CD14-positive monocyte (primary cell): Measurements from ENCODE around the gene CDKL5. TPM values are rescaled to one million over a fixed set of nuclear protein-coding genes. Genes with fewer than 3 reads are reported as not detected.

Experiments
- DNase-seq, 3 donors: peaks; one replicate each; pipeline ENCODE4 v3.0.0-alpha.2; 2011 to 2022
- H2AFZ ChIP-seq: 2 replicates; pipeline ENCODE4 v1.6.0; 2012; ENCODE audit warnings: mild to moderate bottlenecking, low read depth, low read length, inconsistent platforms; ENCODE audit not compliant: insufficient read depth, poor library complexity, severe bottlenecking
- H3K27ac ChIP-seq, 2 donors: 1 replicate in 1 of 2; 2 replicates in 1 of 2; pipeline ENCODE4 v1.5.1; 2012 to 2013; ENCODE audit warnings: low read length in 2 of 2, control low read depth in 1 of 2, inconsistent platforms in 1 of 2, low read depth in 1 of 2, mild to moderate bottlenecking in 1 of 2
- H3K27me3 ChIP-seq, 2 donors: one replicate each; pipeline versions ENCODE4 v1.6.0 to v1.6.1; 2011 to 2013; ENCODE audit warnings: low read length in 2 of 2; ENCODE audit not compliant: control insufficient read depth in 2 of 2, insufficient read depth in 2 of 2
- H3K36me3 ChIP-seq, 2 donors: replicated peaks in 1 of 2; 1 replicate in 1 of 2; 2 replicates in 1 of 2; pipeline versions ENCODE4 v1.5.1 to v1.6.1; 2012 to 2013; ENCODE audit warnings: low read length in 2 of 2, control low read depth in 1 of 2, inconsistent platforms in 1 of 2, mild to moderate bottlenecking in 1 of 2; ENCODE audit not compliant: insufficient read depth in 2 of 2, control insufficient read depth in 1 of 2
- H3K4me1 ChIP-seq, 2 donors: 1 replicate in 1 of 2; 2 replicates in 1 of 2; pipeline versions ENCODE4 v1.5.1 to v1.6.1; 2012 to 2013; ENCODE audit warnings: low read length in 2 of 2, control low read depth in 1 of 2, inconsistent platforms in 1 of 2, mild to moderate bottlenecking in 1 of 2, moderate library complexity in 1 of 2; ENCODE audit not compliant: insufficient read depth in 2 of 2, control insufficient read depth in 1 of 2
- H3K4me2 ChIP-seq: replicated peaks from 2 replicates; pipeline ENCODE3; 2012; ENCODE audit warnings: low read length, moderate library complexity, mild to moderate bottlenecking; ENCODE audit not compliant: poor library complexity, severe bottlenecking; ENCODE audit errors: extremely low read depth
- H3K4me3 ChIP-seq, 3 experiments: fragments of 200-600 bp in 1 of 3; sonication (generic) in 1 of 3; replicated peaks in 1 of 3; 1 replicate in 2 of 3; 2 replicates in 1 of 3; pipeline ENCODE4 v1.5.1; 2011 to 2013; ENCODE audit warnings: low read length in 3 of 3, mild to moderate bottlenecking in 3 of 3, control low read depth in 2 of 3, low read depth in 2 of 3, inconsistent platforms in 1 of 3, moderate library complexity in 1 of 3
- H3K79me2 ChIP-seq: 2 replicates; pipeline ENCODE4 v1.6.0; 2012; ENCODE audit warnings: mild to moderate bottlenecking, control low read depth, inconsistent platforms, low read length, moderate library complexity; ENCODE audit not compliant: insufficient read depth
- H3K9ac ChIP-seq: 2 replicates; pipeline ENCODE4 v1.6.0; 2017; ENCODE audit warnings: low read length, mild to moderate bottlenecking; ENCODE audit not compliant: insufficient read depth, poor library complexity, severe bottlenecking
- H3K9me3 ChIP-seq, 2 donors: replicated peaks in 1 of 2; 1 replicate in 1 of 2; 2 replicates in 1 of 2; pipeline versions ENCODE4 v1.5.1 to v1.6.1; 2012 to 2013; ENCODE audit warnings: low read length in 2 of 2, control low read depth in 1 of 2; ENCODE audit not compliant: control insufficient read depth in 1 of 2, insufficient read depth in 1 of 2
- H4K20me1 ChIP-seq: 2 replicates; pipeline ENCODE4 v1.6.0; 2012; ENCODE audit warnings: mild to moderate bottlenecking, low read length, control low read depth, moderate library complexity; ENCODE audit not compliant: insufficient read depth
- H3K27ac Mint-ChIP-seq, 7 donors: one replicate each; pipeline ENCODE4 v1.8.0; 2020; ENCODE audit warnings: mild to moderate bottlenecking in 7 of 7, mixed read lengths in 7 of 7, moderate library complexity in 6 of 7, inconsistent platforms in 2 of 7
- H3K27me3 Mint-ChIP-seq, 3 donors: one replicate each; pipeline ENCODE4 v1.8.0; 2021 to 2022; ENCODE audit warnings: low read depth in 3 of 3, mild to moderate bottlenecking in 3 of 3, mixed read lengths in 3 of 3, moderate library complexity in 3 of 3, inconsistent platforms in 1 of 3
- H3K36me3 Mint-ChIP-seq, 2 donors: one replicate each; pipeline ENCODE4 v1.8.0; 2020; ENCODE audit warnings: mixed read lengths in 2 of 2, inconsistent platforms in 1 of 2, mild to moderate bottlenecking in 1 of 2
- H3K4me1 Mint-ChIP-seq: one replicate; pipeline ENCODE4 v1.8.0; 2020; ENCODE audit warnings: mild to moderate bottlenecking, mixed read lengths
- H3K4me3 Mint-ChIP-seq, 2 donors: one replicate each; pipeline ENCODE4 v1.8.0; 2020; ENCODE audit warnings: mild to moderate bottlenecking in 2 of 2, mixed read lengths in 2 of 2, moderate library complexity in 1 of 2
- H3K9me3 Mint-ChIP-seq, 7 donors: one replicate each; pipeline ENCODE4 v1.8.0; 2020 to 2022; ENCODE audit warnings: mixed read lengths in 7 of 7, mild to moderate bottlenecking in 6 of 7, moderate library complexity in 6 of 7, inconsistent platforms in 2 of 7
- WGBS: methylation state at CpG from one replicate; pipeline ENCODE4 v1.1.5; 2013; ENCODE audit warnings: missing lambda C conversion rate; ENCODE audit not compliant: insufficient coverage; 5-methylcytosine and 5-hydroxymethylcytosine counted together
- intact Hi-C, 2 donors: fragments of 100-400 bp; cut with micrococcal nuclease; formaldehyde crosslinking; loops; one replicate each; pipeline versions ENCODE4 v1.15.0 to v1.15.1; 2023
- polyA plus RNA-seq, 3 donors: library from polyadenylated mRNA; depleted of rRNA in 1 of 3; unstranded in 2 of 3; stranded (reverse) in 1 of 3; fragments of 300-500 nt in 2 of 3; fragments of >200 nt in 1 of 3; fragmentation: Illumina TruSeq in 2 of 3; gene quantifications; 1 replicate in 2 of 3; 2 replicates in 1 of 3; pipeline ENCODE4 v1.2.3, GENCODE V29; 2012 to 2021
- TF ChIP-seq, protein P1 (sequence below): fragments of 200-600 bp; IDR thresholded peaks from one replicate; pipeline ENCODE4 v1.8.0; 2022; ENCODE audit warnings: antibody characterized with exemption, mild to moderate bottlenecking

Gene CDKL5
- polyA plus RNA-seq, 3 donors = 0.54 to 3.6 (median 1.4) TPM

DNA sequence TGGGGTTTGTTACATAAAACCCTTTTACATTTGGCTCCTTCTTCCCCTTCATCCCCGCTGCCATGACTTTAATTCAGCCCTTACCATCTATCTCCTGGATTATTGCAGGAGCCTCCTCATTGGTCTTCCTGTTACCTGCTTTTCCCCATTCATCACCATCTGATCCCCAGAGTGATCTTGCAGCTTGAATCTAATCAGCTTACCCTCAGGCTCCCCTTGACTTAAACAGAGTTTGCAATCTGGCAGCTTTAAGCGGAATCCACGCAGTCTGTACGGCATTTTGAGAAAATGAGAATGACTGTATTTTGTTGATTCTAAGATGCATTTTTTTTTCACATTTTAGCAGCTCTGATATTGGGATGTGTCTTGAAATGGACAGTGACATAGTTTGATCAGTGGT, 267.1 kb downstream of the CDKL5 start:
- H3K27me3 Mint-ChIP-seq = peaks cover 0 to 5% (median 1%) of the 10 kb centered on the region in 3 donors
- TF ChIP-seq, protein P1, sequence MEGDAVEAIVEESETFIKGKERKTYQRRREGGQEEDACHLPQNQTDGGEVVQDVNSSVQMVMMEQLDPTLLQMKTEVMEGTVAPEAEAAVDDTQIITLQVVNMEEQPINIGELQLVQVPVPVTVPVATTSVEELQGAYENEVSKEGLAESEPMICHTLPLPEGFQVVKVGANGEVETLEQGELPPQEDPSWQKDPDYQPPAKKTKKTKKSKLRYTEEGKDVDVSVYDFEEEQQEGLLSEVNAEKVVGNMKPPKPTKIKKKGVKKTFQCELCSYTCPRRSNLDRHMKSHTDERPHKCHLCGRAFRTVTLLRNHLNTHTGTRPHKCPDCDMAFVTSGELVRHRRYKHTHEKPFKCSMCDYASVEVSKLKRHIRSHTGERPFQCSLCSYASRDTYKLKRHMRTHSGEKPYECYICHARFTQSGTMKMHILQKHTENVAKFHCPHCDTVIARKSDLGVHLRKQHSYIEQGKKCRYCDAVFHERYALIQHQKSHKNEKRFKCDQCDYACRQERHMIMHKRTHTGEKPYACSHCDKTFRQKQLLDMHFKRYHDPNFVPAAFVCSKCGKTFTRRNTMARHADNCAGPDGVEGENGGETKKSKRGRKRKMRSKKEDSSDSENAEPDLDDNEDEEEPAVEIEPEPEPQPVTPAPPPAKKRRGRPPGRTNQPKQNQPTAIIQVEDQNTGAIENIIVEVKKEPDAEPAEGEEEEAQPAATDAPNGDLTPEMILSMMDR = no peak
- no peak overlapping the region for H2AFZ ChIP-seq
- H3K27ac ChIP-seq = no peak overlapping the region
- H3K4me3 ChIP-seq = no peak overlapping the region
- no peak overlapping the region for H3K9ac ChIP-seq
- DNase-seq = no peak
- H3K4me3 Mint-ChIP-seq = no peak overlapping the region
- intact Hi-C loops = no loop called here
- WGBS = 100% methylated on average over 3 of the region's 4 CpGs
- peaks cover 0 to 12% (median 7%) of the 10 kb centered on the region in 7 donors for H3K9me3 Mint-ChIP-seq
- no peaks in the 10 kb centered on the region for H4K20me1 ChIP-seq
- no peaks in the 10 kb centered on the region for H3K36me3 Mint-ChIP-seq
- H3K4me2 ChIP-seq = no peak overlapping the region
- no peaks in the 10 kb centered on the region for H3K79me2 ChIP-seq
- peaks cover 4 to 5% of the 10 kb centered on the region in 2 donors for H3K9me3 ChIP-seq
- peaks cover 25 to 33% of the 10 kb centered on the region in 2 donors for H3K4me1 ChIP-seq
- H3K36me3 ChIP-seq = no peaks in the 10 kb centered on the region
- no peaks in the 10 kb centered on the region for H3K27me3 ChIP-seq
- H3K4me1 Mint-ChIP-seq = peaks cover 38% of the 10 kb centered on the region
- no peak overlapping the region for H3K27ac Mint-ChIP-seq

DNA sequence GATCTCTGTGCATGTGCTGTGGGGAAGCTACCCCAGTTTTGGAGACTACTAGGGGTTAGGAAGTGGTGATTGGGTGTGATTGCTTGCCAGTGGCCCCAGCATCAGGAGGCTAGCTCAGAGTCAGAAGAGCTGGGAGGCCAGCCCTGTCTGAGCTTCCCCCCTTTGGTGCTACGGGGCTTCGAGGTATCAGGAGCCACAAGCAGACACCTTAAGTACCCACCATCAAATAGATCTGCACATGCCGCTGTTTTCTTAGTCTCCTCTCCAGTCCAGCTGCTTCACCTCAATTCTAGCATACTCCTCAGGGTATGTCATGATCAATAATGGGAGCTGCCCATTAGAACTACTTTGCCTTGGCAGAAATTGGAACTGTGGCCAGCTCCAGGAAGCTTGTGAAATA, 271.2 kb downstream of the CDKL5 start:
- intact Hi-C loops = no loop called here
- Mint-ChIP-seq H3K36me3 (no peaks in the 10 kb centered on the region), H3K4me1 (peaks cover 11% of the 10 kb centered on the region), H3K9me3 (peaks cover 0 to 15% (median 7%) of the 10 kb centered on the region in 7 donors), H3K27me3 (peaks cover 0 to 6% (median 2%) of the 10 kb centered on the region in 3 donors), H3K27ac (no peak overlapping the region), H3K4me3 (no peak overlapping the region)
- Histone ChIP-seq H3K36me3 (no peaks in the 10 kb centered on the region), H3K4me1 (peaks cover 0 to 5% of the 10 kb centered on the region in 2 donors), H3K4me3 (no peak overlapping the region), H2AFZ (no peak overlapping the region), H4K20me1 (no peaks in the 10 kb centered on the region), H3K27me3 (no peaks in the 10 kb centered on the region), H3K79me2 (no peaks in the 10 kb centered on the region), H3K27ac (no peak overlapping the region), H3K9me3 (peaks cover 4 to 5% of the 10 kb centered on the region in 2 donors), H3K4me2 (no peak overlapping the region), H3K9ac (no peak overlapping the region)
- DNase-seq = no peak
- TF ChIP-seq, protein P1 = no peak
- WGBS = no CpG with 5 or more reads among the region's 3 CpGs
